ENCODE measurements around the gene PRSS2. TPM values are rescaled to one million over a fixed set of nuclear protein-coding genes. Genes with fewer than 3 reads are reported as not detected.
"Not testable (repeated sequence)": the region's sequence is repeated elsewhere in the genome, so short reads cannot be mapped to it uniquely, and the experiment has no call there.

The PRSS2 gene
- total RNA-seq, 1 experiment from 2014 or later = 22.4 TPM

- in situ Hi-C loops (cut with HindIII; ENCODE audit: low pct_unique_long_range_greater_than_20kb, low sequenced_read_pairs) (no loop called here), intact Hi-C loops (cut with micrococcal nuclease; ENCODE audit: unreplicated experiment) (no loop called here)
- Histone ChIP-seq H3K4me3 (ENCODE audit: low read depth in 2 of 2, low read length in 2 of 2) (no peak overlapping the region), H3K4me1 (ENCODE audit: control insufficient read depth, insufficient read depth, low read length) (no peaks in the 10 kb centered on the region), H3K9me3 (ENCODE audit: control insufficient read depth, insufficient read depth, low read depth, low read length) (no peaks in the 10 kb centered on the region), H3K27ac (ENCODE audit: low read length) (no peak overlapping the region), H3K36me3 (ENCODE audit: control insufficient read depth, insufficient read depth, low read length) (no peaks in the 10 kb centered on the region), H3K27me3 (ENCODE audit: control insufficient read depth, insufficient read depth, low read length) (no peaks in the 10 kb centered on the region)
- ChIA-PET CTCF (no interaction called here), POLR2A (no interaction called here)
- TF ChIP-seq CTCF (IDR thresholded peaks at IDR 0.05) = no peak
- no peak for TF ChIP-seq REST (IDR thresholded peaks at IDR 0.05; ENCODE audit: insufficient read depth in 1 of 2, low read depth in 2 of 2, low read length in 1 of 2)
- TF ChIP-seq SIN3A (IDR thresholded peaks at IDR 0.05; ENCODE audit: borderline replicate concordance, insufficient read depth, low read depth, low read length) = no peak
- no peak for TF ChIP-seq TCF7L2 (IDR thresholded peaks at IDR 0.05; ENCODE audit: low read depth, low read length)
- ATAC-seq (no peak), DNase-seq (ENCODE audit: low read depth, low spot score) (no peak)
- BruUV-seq (replicated peaks) = no TSS peak
These were observed 3.3 kb upstream of the PRSS2 start for GRCh38 chr7:142767451-142767850.

- Histone ChIP-seq H3K27ac (ENCODE audit: low read length) (no peak overlapping the region), H3K36me3 (ENCODE audit: control insufficient read depth, insufficient read depth, low read length) (no peaks in the 10 kb centered on the region), H3K9me3 (ENCODE audit: control insufficient read depth, insufficient read depth, low read depth, low read length) (no peaks in the 10 kb centered on the region), H3K27me3 (ENCODE audit: control insufficient read depth, insufficient read depth, low read length) (no peaks in the 10 kb centered on the region), H3K4me3 (ENCODE audit: low read depth in 2 of 2, low read length in 2 of 2) (no peak overlapping the region), H3K4me1 (ENCODE audit: control insufficient read depth, insufficient read depth, low read length) (no peaks in the 10 kb centered on the region)
- DNase-seq (ENCODE audit: low read depth, low spot score) (no peak), ATAC-seq (no peak)
- ChIA-PET CTCF (no interaction called here), POLR2A (no interaction called here)
- intact Hi-C loops (cut with micrococcal nuclease; ENCODE audit: unreplicated experiment) = no loop called here
- no TSS peak for BruUV-seq (replicated peaks)
- no peak for TF ChIP-seq SIN3A (IDR thresholded peaks at IDR 0.05; ENCODE audit: borderline replicate concordance, insufficient read depth, low read depth, low read length)
- TF ChIP-seq REST (IDR thresholded peaks at IDR 0.05; ENCODE audit: insufficient read depth in 1 of 2, low read depth in 2 of 2, low read length in 1 of 2) = no peak
- TF ChIP-seq CTCF (IDR thresholded peaks at IDR 0.05) = no peak
- in situ Hi-C loops (cut with HindIII; ENCODE audit: low pct_unique_long_range_greater_than_20kb, low sequenced_read_pairs) = no loop called here
These were observed 2.9 kb upstream of the PRSS2 start for GRCh38 chr7:142767861-142768260.

- H3K4me3 ChIP-seq (ENCODE audit: low read depth in 2 of 2, low read length in 2 of 2); POLR2A ChIA-PET; CTCF ChIA-PET; in situ Hi-C loops (cut with HindIII; ENCODE audit: low pct_unique_long_range_greater_than_20kb, low sequenced_read_pairs); H3K27me3 ChIP-seq (ENCODE audit: control insufficient read depth, insufficient read depth, low read length); BruUV-seq (replicated peaks); H3K4me1 ChIP-seq (ENCODE audit: control insufficient read depth, insufficient read depth, low read length); DNase-seq (ENCODE audit: low read depth, low spot score); H3K36me3 ChIP-seq (ENCODE audit: control insufficient read depth, insufficient read depth, low read length); H3K27ac ChIP-seq (ENCODE audit: low read length); ATAC-seq; intact Hi-C loops (cut with micrococcal nuclease; ENCODE audit: unreplicated experiment); H3K9me3 ChIP-seq (ENCODE audit: control insufficient read depth, insufficient read depth, low read depth, low read length): not testable (repeated sequence)
These were observed 1.9 kb upstream of the PRSS2 start for GRCh38 chr7:142768885-142769284.
